Measurements from ENCODE around the gene FSTL4.

FSTL4 gene

GRCh38 chr5:133259199-133259997 lies 352.9 kb downstream of the FSTL4 start:
- no peaks in the 10 kb centered on the region for H3K36me3 Mint-ChIP-seq
- H3K27me3 Mint-ChIP-seq = no peaks in the 10 kb centered on the region
- no peak overlapping the region for H3K27ac Mint-ChIP-seq
- peaks cover 13% of the 10 kb centered on the region for H3K4me1 Mint-ChIP-seq
- H3K9me3 Mint-ChIP-seq = no peaks in the 10 kb centered on the region
- no peak overlapping the region for H3K4me3 Mint-ChIP-seq

- H3K27ac Mint-ChIP-seq = no peak overlapping the region
- H3K4me1 Mint-ChIP-seq = peaks cover 13% of the 10 kb centered on the region
- no peaks in the 10 kb centered on the region for H3K9me3 Mint-ChIP-seq
- no peaks in the 10 kb centered on the region for H3K27me3 Mint-ChIP-seq
- no peak overlapping the region for H3K4me3 Mint-ChIP-seq
- H3K36me3 Mint-ChIP-seq = no peaks in the 10 kb centered on the region
Measured at GRCh38 chr5:133257977-133258376, 354.4 kb downstream of the FSTL4 start.

- peaks cover 13% of the 10 kb centered on the region for H3K4me1 Mint-ChIP-seq
- no peaks in the 10 kb centered on the region for H3K36me3 Mint-ChIP-seq
- no peaks in the 10 kb centered on the region for H3K9me3 Mint-ChIP-seq
- no peaks in the 10 kb centered on the region for H3K27me3 Mint-ChIP-seq
- H3K4me3 Mint-ChIP-seq = no peak overlapping the region
- no peak overlapping the region for H3K27ac Mint-ChIP-seq
Measured at GRCh38 chr5:133256276-133256675, 356.1 kb downstream of the FSTL4 start.

- no peaks in the 10 kb centered on the region for H3K27me3 Mint-ChIP-seq
- H3K36me3 Mint-ChIP-seq = no peaks in the 10 kb centered on the region
- no peak overlapping the region for H3K27ac Mint-ChIP-seq
- peaks cover 11% of the 10 kb centered on the region for H3K4me1 Mint-ChIP-seq
- no peak overlapping the region for H3K4me3 Mint-ChIP-seq
- no peaks in the 10 kb centered on the region for H3K9me3 Mint-ChIP-seq
Measured at GRCh38 chr5:133254803-133255202, 357.5 kb downstream of the FSTL4 start.

- no peaks in the 10 kb centered on the region for H3K9me3 Mint-ChIP-seq
- no peaks in the 10 kb centered on the region for H3K27me3 Mint-ChIP-seq
- H3K4me1 Mint-ChIP-seq = no peaks in the 10 kb centered on the region
- no peak overlapping the region for H3K27ac Mint-ChIP-seq
- no peak overlapping the region for H3K4me3 Mint-ChIP-seq
- no peaks in the 10 kb centered on the region for H3K36me3 Mint-ChIP-seq
Measured at GRCh38 chr5:133253671-133254070, 358.7 kb downstream of the FSTL4 start.

- H3K4me1 Mint-ChIP-seq = no peaks in the 10 kb centered on the region
- no peaks in the 10 kb centered on the region for H3K9me3 Mint-ChIP-seq
- no peak overlapping the region for H3K4me3 Mint-ChIP-seq
- H3K27me3 Mint-ChIP-seq = no peaks in the 10 kb centered on the region
- H3K27ac Mint-ChIP-seq = no peak overlapping the region
- H3K36me3 Mint-ChIP-seq = no peaks in the 10 kb centered on the region
Measured at GRCh38 chr5:133253070-133253469, 359.3 kb downstream of the FSTL4 start.

- H3K36me3 Mint-ChIP-seq = no peaks in the 10 kb centered on the region
- no peaks in the 10 kb centered on the region for H3K27me3 Mint-ChIP-seq
Measured at GRCh38 chr5:133252133-133252480, 360.2 kb downstream of the FSTL4 start.

GRCh38 chr5:133251296-133252132 lies 360.8 kb downstream of the FSTL4 start:
- Mint-ChIP-seq H3K4me3 (no peak overlapping the region), H3K4me1 (no peaks in the 10 kb centered on the region), H3K27me3 (no peaks in the 10 kb centered on the region), H3K27ac (no peak overlapping the region), H3K9me3 (no peaks in the 10 kb centered on the region), H3K36me3 (no peaks in the 10 kb centered on the region)

More at GRCh38 chr5:133252133-133252480, 360.2 kb downstream of the FSTL4 start:
- Mint-ChIP-seq H3K27ac (no peak overlapping the region), H3K4me1 (no peaks in the 10 kb centered on the region), H3K9me3 (no peaks in the 10 kb centered on the region), H3K4me3 (no peak overlapping the region)

- no peaks in the 10 kb centered on the region for H3K9me3 Mint-ChIP-seq
- no peak overlapping the region for H3K27ac Mint-ChIP-seq
- no peak overlapping the region for H3K4me3 Mint-ChIP-seq
- H3K4me1 Mint-ChIP-seq = peaks cover 2% of the 10 kb centered on the region
- no peaks in the 10 kb centered on the region for H3K36me3 Mint-ChIP-seq
- H3K27me3 Mint-ChIP-seq = no peaks in the 10 kb centered on the region
Measured at GRCh38 chr5:133250527-133250926, 361.8 kb downstream of the FSTL4 start.

GRCh38 chr5:133249593-133249992 lies 362.7 kb downstream of the FSTL4 start:
- no peaks in the 10 kb centered on the region for H3K27me3 Mint-ChIP-seq
- peaks cover 7% of the 10 kb centered on the region for H3K4me1 Mint-ChIP-seq
- H3K4me3 Mint-ChIP-seq = no peak overlapping the region
- no peak overlapping the region for H3K27ac Mint-ChIP-seq
- H3K9me3 Mint-ChIP-seq = no peaks in the 10 kb centered on the region
- no peaks in the 10 kb centered on the region for H3K36me3 Mint-ChIP-seq

GRCh38 chr5:133247881-133248624 lies 364.3 kb downstream of the FSTL4 start:
- H3K4me1 Mint-ChIP-seq = peaks cover 15% of the 10 kb centered on the region
- no peaks in the 10 kb centered on the region for H3K9me3 Mint-ChIP-seq
- no peak overlapping the region for H3K4me3 Mint-ChIP-seq
- H3K27ac Mint-ChIP-seq = no peak overlapping the region
- no peaks in the 10 kb centered on the region for H3K36me3 Mint-ChIP-seq
- H3K27me3 Mint-ChIP-seq = no peaks in the 10 kb centered on the region

- H3K36me3 Mint-ChIP-seq = no peaks in the 10 kb centered on the region
- no peak overlapping the region for H3K4me3 Mint-ChIP-seq
Measured at GRCh38 chr5:133247151-133247709, 365.1 kb downstream of the FSTL4 start.

GRCh38 chr5:133246376-133247150 lies 365.8 kb downstream of the FSTL4 start:
- no peaks in the 10 kb centered on the region for H3K36me3 Mint-ChIP-seq
- no peak overlapping the region for H3K27ac Mint-ChIP-seq
- no peak overlapping the region for H3K4me3 Mint-ChIP-seq
- no peaks in the 10 kb centered on the region for H3K9me3 Mint-ChIP-seq
- peaks cover 15% of the 10 kb centered on the region for H3K4me1 Mint-ChIP-seq
- H3K27me3 Mint-ChIP-seq = no peaks in the 10 kb centered on the region

More at GRCh38 chr5:133247151-133247709, 365.1 kb downstream of the FSTL4 start:
- Mint-ChIP-seq H3K9me3 (no peaks in the 10 kb centered on the region), H3K4me1 (peaks cover 15% of the 10 kb centered on the region), H3K27ac (no peak overlapping the region), H3K27me3 (no peaks in the 10 kb centered on the region)

- Mint-ChIP-seq H3K9me3 (no peaks in the 10 kb centered on the region), H3K27ac (no peak overlapping the region), H3K4me3 (no peak overlapping the region), H3K27me3 (no peaks in the 10 kb centered on the region), H3K36me3 (no peaks in the 10 kb centered on the region), H3K4me1 (peaks cover 15% of the 10 kb centered on the region)
Measured at GRCh38 chr5:133246053-133246370, 366.3 kb downstream of the FSTL4 start.
